IMR-90 (cell line): ENCODE results near the gene UBR4. TPM values are rescaled to one million over a fixed set of nuclear protein-coding genes. Genes with fewer than 3 reads are reported as not detected.

Experiments
- ATAC-seq: fragments of 200-7000 bp; cut with Tn5 transposase; 2 replicates; pipeline ENCODE4 v1.9.1; 2020; ENCODE audit warnings: low read depth, mild to moderate bottlenecking, moderate library complexity
- BruUV-seq: library from RNA; stranded (reverse); fragments of 400-500 nt; replicated peaks from 2 replicates; lab custom pipeline; 2021; lab: Mats Ljungman, UMichigan
- CTCF ChIA-PET: fragments of 300-600 bp; formaldehyde crosslinking; extraction: SDS; loops from one replicate; lab custom pipeline; 2021; ENCODE audit warnings: antibody characterized with exemption; lab: Yijun Ruan, JAX
- POLR2A ChIA-PET: fragments of 300-600 bp; sonication (Branson Sonifier 250); formaldehyde crosslinking; loops from one replicate; lab custom pipeline; 2022; ENCODE audit warnings: antibody characterized with exemption; ENCODE audit not compliant: unreplicated experiment; lab: Charles Lee
- DNase-seq: peaks from one replicate; pipeline ENCODE4 v3.0.0; 2013
- H2AFZ ChIP-seq: replicated peaks from 2 replicates; pipeline ENCODE3; 2013; ENCODE audit warnings: low read length, mild to moderate bottlenecking; ENCODE audit not compliant: poor library complexity
- H2AK5ac ChIP-seq: 2 replicates; pipeline ENCODE4 v1.6.1; 2013; ENCODE audit warnings: low read depth, low read length, inconsistent platforms
- H2AK9ac ChIP-seq: replicated peaks from 2 replicates; pipeline ENCODE3; 2013; ENCODE audit warnings: mild to moderate bottlenecking, low read depth, low read length, moderate library complexity; ENCODE audit not compliant: poor library complexity
- H2BK120ac ChIP-seq: 2 replicates; pipeline ENCODE4 v1.6.1; 2013; ENCODE audit warnings: low read depth, low read length, inconsistent platforms
- H2BK15ac ChIP-seq: 3 replicates; pipeline ENCODE4 v1.6.1; 2013; ENCODE audit warnings: low read depth, low read length, inconsistent platforms
- H2BK20ac ChIP-seq: 2 replicates; pipeline ENCODE4 v1.6.1; 2013; ENCODE audit warnings: low read depth, mild to moderate bottlenecking, inconsistent platforms, low read length, moderate library complexity
- H2BK5ac ChIP-seq: 2 replicates; pipeline ENCODE4 v1.6.1; 2013; ENCODE audit warnings: mild to moderate bottlenecking, low read depth, low read length, inconsistent platforms; ENCODE audit not compliant: poor library complexity, severe bottlenecking
- H3K14ac ChIP-seq: replicated peaks from 2 replicates; pipeline ENCODE4 v1.6.1; 2013; ENCODE audit warnings: low read depth, low read length, inconsistent platforms
- H3K18ac ChIP-seq: 2 replicates; pipeline ENCODE4 v1.6.1; 2013; ENCODE audit warnings: low read depth, low read length, control low read depth
- H3K23ac ChIP-seq: 2 replicates; pipeline ENCODE4 v1.6.1; 2013; ENCODE audit warnings: low read depth, low read length, inconsistent platforms
- H3K27ac ChIP-seq: 2 replicates; pipeline ENCODE4 v1.5.1; 2013; ENCODE audit warnings: mild to moderate bottlenecking, control low read depth, low read length; ENCODE audit not compliant: insufficient read depth
- H3K27me3 ChIP-seq: 2 replicates; pipeline ENCODE4 v1.6.1; 2013; ENCODE audit warnings: low read length; ENCODE audit not compliant: control insufficient read depth, insufficient read depth
- H3K36me3 ChIP-seq: 2 replicates; pipeline ENCODE4 v1.6.1; 2013; ENCODE audit warnings: low read length, mixed read lengths; ENCODE audit not compliant: control insufficient read depth, insufficient read depth
- H3K4ac ChIP-seq: 2 replicates; pipeline ENCODE4 v1.6.1; 2013; ENCODE audit warnings: low read depth, low read length, inconsistent platforms
- H3K4me1 ChIP-seq: 2 replicates; pipeline ENCODE4 v1.6.1; 2013; ENCODE audit warnings: low read length, mixed read lengths; ENCODE audit not compliant: control insufficient read depth, insufficient read depth
- H3K4me2 ChIP-seq: 2 replicates; pipeline ENCODE4 v1.6.1; 2013; ENCODE audit warnings: low read depth, mild to moderate bottlenecking, control low read depth, low read length, moderate library complexity
- H3K4me3 ChIP-seq: 2 replicates; pipeline ENCODE4 v1.5.1; 2013; ENCODE audit warnings: low read depth, mild to moderate bottlenecking, control low read depth, low read length, moderate library complexity; ENCODE audit not compliant: insufficient read depth
- H3K56ac ChIP-seq: 2 replicates; pipeline ENCODE4 v1.6.1; 2013; ENCODE audit warnings: low read length, inconsistent platforms; ENCODE audit not compliant: insufficient read depth; ENCODE audit errors: extremely low read depth
- H3K79me1 ChIP-seq, 2 experiments: 2 replicates each; pipeline ENCODE4 v1.6.1; 2013; ENCODE audit warnings: low read length in 2 of 2, inconsistent platforms in 1 of 2, low read depth in 1 of 2
- H3K9ac ChIP-seq: 2 replicates; pipeline ENCODE4 v1.6.1; 2013; ENCODE audit warnings: low read depth, low read length, control low read depth
- H3K9me1 ChIP-seq: 2 replicates; pipeline ENCODE4 v1.6.1; 2013; ENCODE audit warnings: low read length, inconsistent platforms; ENCODE audit not compliant: insufficient read depth
- H3K9me3 ChIP-seq: 2 replicates; pipeline ENCODE4 v1.6.1; 2013; ENCODE audit warnings: low read length; ENCODE audit not compliant: control insufficient read depth, insufficient read depth
- H4K20me1 ChIP-seq: 2 replicates; pipeline ENCODE4 v1.6.1; 2013; ENCODE audit warnings: low read length, inconsistent platforms; ENCODE audit not compliant: insufficient read depth
- H4K5ac ChIP-seq: 2 replicates; pipeline ENCODE4 v1.6.1; 2013; ENCODE audit warnings: mild to moderate bottlenecking, low read depth, low read length, control low read depth
- H4K8ac ChIP-seq, 2 experiments: 2 replicates each; pipeline ENCODE4 v1.6.1; 2013; ENCODE audit warnings: low read depth in 2 of 2, low read length in 2 of 2, control low read depth in 1 of 2, inconsistent platforms in 1 of 2
- H4K91ac ChIP-seq: 2 replicates; pipeline ENCODE4 v1.6.1; 2013; ENCODE audit warnings: low read depth, low read length, inconsistent platforms; ENCODE audit not compliant: insufficient read depth
- CEBPB ChIP-seq: IDR thresholded peaks from 2 replicates; pipeline ENCODE4 v1.6.1; 2012; ENCODE audit warnings: low read depth, low read length, improper control_type of control experiment
- FOS ChIP-seq: fragments of 150-350 bp; IDR thresholded peaks from 2 replicates; pipeline ENCODE4 v1.6.1; 2016; ENCODE audit warnings: low read depth, low read length
- MAZ ChIP-seq: IDR thresholded peaks from 2 replicates; pipeline ENCODE4 v1.6.1; 2012; ENCODE audit warnings: low read depth, mild to moderate bottlenecking, low read length, improper control_type of control experiment, moderate library complexity, borderline replicate concordance
- MXI1 ChIP-seq: IDR thresholded peaks from 2 replicates; pipeline ENCODE4 v1.6.1; 2012; ENCODE audit warnings: low read depth, mild to moderate bottlenecking, low read length, moderate library complexity, borderline replicate concordance
- NFE2L2 ChIP-seq: fragments of 150-350 bp; IDR thresholded peaks from 2 replicates; pipeline ENCODE4 v1.6.1; 2016; ENCODE audit warnings: low read depth, mild to moderate bottlenecking, low read length
- RAD21 ChIP-seq: IDR thresholded peaks from 2 replicates; pipeline ENCODE4 v1.6.1; 2012; ENCODE audit warnings: low read length, improper control_type of control experiment
- SMC3 ChIP-seq: fragments of 150-350 bp; IDR thresholded peaks from 2 replicates; pipeline ENCODE4 v1.6.1; 2016; ENCODE audit warnings: low read depth, mild to moderate bottlenecking, antibody characterized with exemption, low read length, moderate library complexity
- WGBS, 2 experiments: methylation state at CpG; one replicate each; pipeline versions ENCODE4 v1.1.5 to v1.1.7; 2013; ENCODE audit warnings: missing lambda C conversion rate in 2 of 2; ENCODE audit not compliant: insufficient read length in 1 of 2; ENCODE audit errors: extremely low coverage in 2 of 2; 5-methylcytosine and 5-hydroxymethylcytosine counted together
- dilution Hi-C: fragments of 300-500 bp; cut with HindIII; formaldehyde crosslinking; loops from one replicate; pipeline ENCODE4 v1.14.3; 2018; ENCODE audit warnings: low sequenced_read_pairs; ENCODE audit not compliant: unreplicated experiment
- in situ Hi-C: fragments of 300-500 bp; cut with MboI; formaldehyde crosslinking; loops from 3 replicates; pipeline ENCODE4 v1.14.3; 2019; ENCODE audit warnings: low sequenced_read_pairs, inconsistent platforms, mixed read lengths
- intact Hi-C: fragments of 100-400 bp; cut with micrococcal nuclease; formaldehyde crosslinking; loops from 2 replicates; pipeline ENCODE4 v1.10.0; 2022
- polyA plus RNA-seq, 3 experiments: library from polyadenylated mRNA; depleted of rRNA; stranded (reverse); fragments of >200 nt; gene quantifications; 2 replicates each; pipeline ENCODE4 v1.2.3, GENCODE V29; 2012; ENCODE audit warnings: low replicate concordance in 1 of 3
- total RNA-seq: library from RNA; depleted of rRNA; stranded (reverse); fragments of >200 nt; gene quantifications from 2 replicates; pipeline ENCODE4 v1.2.3, GENCODE V29; 2012
- TF ChIP-seq, protein P1 (sequence below): fragments of 150-350 bp; IDR thresholded peaks from 2 replicates; pipeline ENCODE4 v1.6.1; 2016; ENCODE audit warnings: low read depth, mild to moderate bottlenecking, low read length, moderate library complexity, borderline replicate concordance

UBR4 gene
- total and polyA plus RNA-seq, 2 of the 4 experiments (the other 2 are of a cell fraction), result 87.8 to 121 TPM

- H3K9me3 ChIP-seq, result no peaks in the 10 kb centered on the region
- no peak overlapping the region for H3K4me2 ChIP-seq
- intact Hi-C loops (no loop called here), dilution Hi-C loops (no loop called here), in situ Hi-C loops (no loop called here)
- no peak overlapping the region for H2BK15ac ChIP-seq
- no peak overlapping the region for H3K56ac ChIP-seq
- DNase-seq, result no peak
- no peak overlapping the region for H4K91ac ChIP-seq
- no peak for ATAC-seq
- BruUV-seq, result no TSS peak
- 100% methylated on average over 3 of the region's 11 CpGs; no CpG with 5 or more reads in 1 of the 2 experiments for WGBS, 2 experiments
- no peak overlapping the region for H3K9ac ChIP-seq
- H2AK9ac ChIP-seq, result no peak overlapping the region
- no peak overlapping the region for H3K18ac ChIP-seq
- peaks cover 3% of the 10 kb centered on the region for H4K20me1 ChIP-seq
- H2BK120ac ChIP-seq, result no peak overlapping the region
- no peak overlapping the region for H3K4ac ChIP-seq
- CTCF ChIA-PET, result no interaction called here
- no peak overlapping the region for H3K27ac ChIP-seq
- H3K4me3 ChIP-seq, result no peak overlapping the region
- no peak overlapping the region for H4K8ac ChIP-seq
- H3K4me1 ChIP-seq, result no peaks in the 10 kb centered on the region
- no peak overlapping the region for H2BK20ac ChIP-seq
- H2AFZ ChIP-seq, result no peak overlapping the region
- H3K36me3 ChIP-seq, result peaks cover 83% of the 10 kb centered on the region
- peaks cover 21 to 27% of the 10 kb centered on the region in 2 experiments for H3K79me1 ChIP-seq
- H3K27me3 ChIP-seq, result no peaks in the 10 kb centered on the region
- no peak overlapping the region for H3K14ac ChIP-seq
- H3K23ac ChIP-seq, result no peak overlapping the region
- TF ChIP-seq MAZ (no peak), RAD21 (no peak), SMC3 (no peak), NFE2L2 (no peak), FOS (no peak), MXI1 (no peak), CEBPB (no peak)
- TF ChIP-seq, protein P1, sequence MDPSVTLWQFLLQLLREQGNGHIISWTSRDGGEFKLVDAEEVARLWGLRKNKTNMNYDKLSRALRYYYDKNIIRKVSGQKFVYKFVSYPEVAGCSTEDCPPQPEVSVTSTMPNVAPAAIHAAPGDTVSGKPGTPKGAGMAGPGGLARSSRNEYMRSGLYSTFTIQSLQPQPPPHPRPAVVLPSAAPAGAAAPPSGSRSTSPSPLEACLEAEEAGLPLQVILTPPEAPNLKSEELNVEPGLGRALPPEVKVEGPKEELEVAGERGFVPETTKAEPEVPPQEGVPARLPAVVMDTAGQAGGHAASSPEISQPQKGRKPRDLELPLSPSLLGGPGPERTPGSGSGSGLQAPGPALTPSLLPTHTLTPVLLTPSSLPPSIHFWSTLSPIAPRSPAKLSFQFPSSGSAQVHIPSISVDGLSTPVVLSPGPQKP, result no peak
- H2BK5ac ChIP-seq, result no peak overlapping the region
- H4K5ac ChIP-seq, result no peak overlapping the region
- no peak overlapping the region for H2AK5ac ChIP-seq
- H3K9me1 ChIP-seq, result no peaks in the 10 kb centered on the region
- POLR2A ChIA-PET, result no interaction called here
Observed at GRCh38 chr1:19110257-19110927, 99.7 kb downstream of the UBR4 start.
